Activated effector memory CD4-positive, alpha-beta T cell treated with anti-CD3 and anti-CD28 coated beads, Interleukin-2, amount 50 U/mL, for 16 hours (primary cell): ENCODE data around the gene MRPL18.
"Not testable (repeated sequence)": the region's sequence is repeated elsewhere in the genome, so short reads cannot be mapped to it uniquely, and the experiment has no call there.

Experiments used
- DNase-seq: peaks from one replicate; pipeline ENCODE4 v3.0.0-alpha.2; 2020

The MRPL18 gene

DNA sequence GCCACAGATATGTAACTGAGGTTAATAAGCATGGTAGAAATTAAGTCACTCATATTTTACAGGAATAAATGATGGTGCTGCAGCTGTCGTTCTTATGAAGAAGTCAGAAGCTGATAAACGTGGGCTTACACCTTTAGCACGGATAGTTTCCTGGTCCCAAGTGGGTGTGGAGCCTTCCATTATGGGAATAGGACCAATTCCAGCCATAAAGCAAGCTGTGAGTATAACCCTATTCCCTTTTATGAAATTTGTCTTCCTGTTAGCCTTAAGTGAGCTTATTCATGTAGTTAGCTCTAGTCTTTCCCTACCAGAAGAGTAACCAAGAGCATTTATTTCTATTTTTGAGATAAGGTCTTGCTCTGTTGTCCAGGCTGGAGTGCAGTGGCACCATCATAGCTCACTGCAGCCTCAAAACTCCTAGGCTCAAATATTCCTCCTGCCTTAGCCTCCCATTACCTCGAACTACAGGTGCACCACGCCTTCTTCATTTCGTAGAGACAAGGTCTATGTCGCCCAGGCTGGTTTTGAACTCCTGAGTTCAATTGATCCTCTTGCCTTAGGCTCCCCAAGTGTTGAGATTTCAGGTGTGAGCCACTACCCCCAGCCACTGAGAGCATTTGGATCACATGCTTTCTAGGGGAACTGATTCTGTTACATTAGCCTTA lies 12.9 kb upstream of the MRPL18 start:
- DNase-seq: no peak

- DNase-seq: no peak
These were observed 12.1 kb upstream of the MRPL18 start for GRCh38 chr6:159778131-159778530.

- DNase-seq: no peak
These were observed 11.6 kb upstream of the MRPL18 start for GRCh38 chr6:159778542-159779103.

DNA sequence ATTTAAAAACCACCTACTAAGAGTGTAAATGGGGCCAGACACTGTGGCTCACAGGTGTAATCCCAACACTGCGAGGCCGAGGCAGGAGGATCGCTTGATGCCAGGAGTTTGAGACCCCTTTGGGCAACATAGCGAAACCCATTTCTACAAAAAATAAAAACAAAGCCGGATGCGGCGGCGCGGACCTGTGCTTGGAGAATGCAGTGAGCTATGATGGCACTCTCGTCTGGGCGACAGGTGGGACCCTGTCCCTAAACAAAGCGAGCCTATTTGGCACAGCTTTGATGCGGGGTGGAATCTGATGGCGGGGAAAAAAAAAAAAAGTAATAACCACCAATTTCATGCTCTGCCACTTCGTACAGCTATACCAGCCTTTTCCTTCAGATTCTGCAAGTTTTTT lies 2.0 kb upstream of the MRPL18 start:
- DNase-seq: peak; percentile 74

GRCh38 chr6:159788753-159789376 lies 1.4 kb upstream of the MRPL18 start:
- peak; percentile 76 for DNase-seq

DNA sequence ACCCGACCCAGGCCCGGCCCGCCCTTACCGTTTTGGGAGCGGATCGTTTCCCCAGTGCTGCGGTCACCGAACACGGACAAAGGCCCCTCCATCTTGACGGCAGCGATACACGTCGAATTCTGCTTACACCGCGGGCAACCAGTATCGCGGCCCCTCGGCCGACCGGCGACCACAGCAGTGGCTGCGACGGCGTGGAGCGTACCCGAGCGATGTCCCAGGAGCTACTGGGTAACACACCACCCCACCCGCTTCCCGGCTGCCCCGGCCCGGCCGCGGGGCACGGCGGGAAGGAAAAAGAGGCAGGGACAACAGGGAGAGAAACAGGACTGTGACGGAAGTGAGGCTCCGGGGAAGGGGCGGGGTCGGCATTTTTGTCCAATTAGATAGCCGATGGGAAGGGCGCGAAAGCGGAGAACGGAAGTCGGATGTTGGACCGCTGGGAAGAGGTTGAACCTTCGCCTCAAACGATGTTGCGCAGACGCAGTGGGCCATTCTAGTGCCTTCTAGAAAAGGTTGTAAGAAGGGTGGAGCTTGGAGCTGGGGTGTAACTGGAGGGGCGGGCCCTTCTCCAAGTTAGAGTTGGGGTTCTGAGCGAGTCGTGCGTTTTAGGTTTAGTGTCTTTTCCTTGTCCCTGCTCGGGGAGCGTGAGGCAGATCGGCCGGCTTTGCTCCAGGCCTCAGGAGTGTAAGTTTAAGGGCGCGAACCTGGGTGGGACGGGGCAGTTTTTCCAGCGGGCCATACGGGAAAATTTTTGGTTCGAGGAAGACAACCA lies 704 bp upstream of the MRPL18 start, which contains the start of gene TCP1:
Gene TCP1 (minus strand): TSS at position 226 of the 772 bp plus-strand sequence. CDS start 134 bp downstream, at position 92.
- peak; percentile 100 for DNase-seq

DNA sequence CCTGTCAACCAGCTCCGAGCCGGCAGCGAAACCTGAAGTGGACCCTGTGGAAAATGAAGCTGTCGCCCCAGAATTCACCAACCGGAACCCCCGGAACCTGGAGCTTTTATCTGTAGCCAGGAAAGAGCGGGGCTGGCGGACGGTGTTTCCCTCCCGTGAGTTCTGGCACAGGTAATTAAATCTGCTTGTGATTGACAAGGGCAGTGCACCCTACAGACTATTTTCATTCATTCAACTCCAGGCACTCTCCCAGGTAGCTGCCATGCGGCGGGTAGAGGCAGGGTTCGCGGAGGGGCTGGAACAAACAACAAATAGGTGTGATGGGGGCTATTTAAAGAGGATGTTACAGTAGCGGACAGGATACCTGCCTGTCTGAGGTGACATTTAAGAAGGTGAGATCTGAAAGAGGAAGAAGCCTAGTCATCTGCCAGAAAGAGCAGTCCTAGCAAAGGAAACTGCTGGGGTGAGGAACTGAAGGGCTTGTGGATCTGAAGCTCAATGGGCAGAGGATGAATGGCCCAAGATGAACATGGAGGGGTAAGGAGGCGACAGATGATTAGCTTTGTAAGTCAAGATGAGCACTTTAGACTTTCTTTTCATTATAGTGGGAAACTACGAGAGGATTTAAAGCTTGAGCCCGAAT lies 810 bp downstream of the MRPL18 start:
- peak; percentile 77 for DNase-seq

GRCh38 chr6:159794976-159795375 lies 4.7 kb downstream of the MRPL18 start:
- not testable (repeated sequence) for DNase-seq

GRCh38 chr6:159797554-159797953 lies 7.3 kb downstream of the MRPL18 start:
- DNase-seq: no peak

DNA sequence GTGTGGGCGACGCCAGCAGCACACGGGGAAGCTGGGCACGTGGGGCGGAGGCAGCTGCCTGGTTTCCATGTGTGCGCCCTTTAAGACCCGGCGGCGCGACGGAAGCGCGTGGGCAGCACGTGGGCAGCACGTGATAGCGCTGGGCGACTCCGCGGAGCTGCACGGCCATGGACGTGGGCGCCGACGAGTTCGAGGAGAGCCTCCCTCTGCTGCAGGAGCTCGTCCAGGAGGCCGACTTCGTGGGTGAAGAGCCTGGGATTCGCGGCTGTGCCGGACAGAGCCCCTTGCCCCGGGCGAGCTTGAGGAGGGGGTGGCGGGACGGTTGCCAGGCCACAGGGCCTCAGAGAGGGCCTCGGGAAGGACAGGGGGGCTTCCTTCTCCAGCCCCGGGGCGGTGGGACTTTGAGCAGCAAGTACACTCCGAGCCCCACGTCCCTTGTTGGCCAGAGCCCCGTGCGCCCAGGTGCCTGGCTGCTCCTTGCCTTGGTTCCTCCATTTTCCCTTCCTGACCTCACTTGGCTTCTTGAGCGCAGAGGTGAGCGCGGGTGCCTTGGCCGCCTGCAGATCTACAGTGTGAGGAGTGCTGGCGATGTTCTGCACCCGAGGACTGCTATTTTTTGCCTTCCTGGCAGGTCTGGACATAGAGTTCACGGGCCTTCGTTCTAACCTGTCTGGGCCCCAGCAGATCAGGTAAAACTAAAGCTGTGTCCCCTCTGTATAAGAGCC lies 10.0 kb downstream of the MRPL18 start, which contains the start of gene PNLDC1:
Gene PNLDC1 (plus strand): TSS at position 136 of the 725 bp plus-strand sequence. CDS start 32 bp downstream, at position 168.
- DNase-seq: no peak

GRCh38 chr6:159801935-159802334 lies 11.7 kb downstream of the MRPL18 start:
- no peak for DNase-seq

DNA sequence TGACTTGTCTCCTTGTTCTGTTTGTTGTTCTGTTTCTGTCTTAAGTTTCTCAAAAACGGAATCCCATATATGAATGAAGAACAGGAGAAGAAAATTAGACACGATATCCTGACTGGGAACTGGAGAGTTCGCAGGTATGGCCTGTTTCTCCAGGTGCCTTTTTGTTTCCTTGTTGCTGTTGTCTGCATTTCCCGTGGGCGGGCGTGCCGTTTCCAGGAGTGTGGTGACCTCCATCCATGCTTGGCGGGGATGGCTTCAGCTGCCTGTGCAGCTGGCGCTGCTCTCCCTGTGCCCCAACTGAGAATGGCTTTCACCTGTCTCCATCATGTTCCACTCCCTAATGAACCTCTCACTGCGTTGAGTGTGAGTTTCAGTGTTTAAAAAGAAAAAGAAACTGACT lies 14.2 kb downstream of the MRPL18 start:
- no peak for DNase-seq

DNA sequence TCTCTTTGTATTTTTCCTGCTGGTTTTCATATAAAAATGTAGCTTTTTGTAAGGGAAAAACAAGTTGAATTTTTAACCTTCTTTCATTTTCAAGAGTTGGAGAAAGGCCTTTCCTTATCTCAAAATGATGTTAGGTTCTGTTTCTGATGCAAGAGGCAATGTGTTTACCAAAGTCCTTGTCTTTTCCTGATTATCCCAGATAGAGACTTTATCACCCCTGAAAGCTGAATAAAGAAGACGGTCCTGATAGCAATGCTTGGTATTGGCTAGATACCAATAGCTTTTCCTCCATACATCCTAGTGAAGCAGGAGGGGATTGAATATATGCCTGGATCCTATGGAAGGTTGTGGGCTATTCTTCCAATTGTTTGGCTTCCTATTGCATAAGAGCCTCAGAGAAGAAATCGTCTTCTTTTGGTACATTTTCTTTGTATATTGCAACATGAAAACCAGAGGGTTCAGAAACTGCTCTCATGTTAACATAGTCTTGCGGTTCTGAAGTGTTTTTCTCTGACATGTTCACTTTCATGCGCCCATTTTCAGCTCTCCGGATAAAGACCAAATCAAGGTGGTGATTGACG lies 15.3 kb downstream of the MRPL18 start:
- no peak for DNase-seq

DNA sequence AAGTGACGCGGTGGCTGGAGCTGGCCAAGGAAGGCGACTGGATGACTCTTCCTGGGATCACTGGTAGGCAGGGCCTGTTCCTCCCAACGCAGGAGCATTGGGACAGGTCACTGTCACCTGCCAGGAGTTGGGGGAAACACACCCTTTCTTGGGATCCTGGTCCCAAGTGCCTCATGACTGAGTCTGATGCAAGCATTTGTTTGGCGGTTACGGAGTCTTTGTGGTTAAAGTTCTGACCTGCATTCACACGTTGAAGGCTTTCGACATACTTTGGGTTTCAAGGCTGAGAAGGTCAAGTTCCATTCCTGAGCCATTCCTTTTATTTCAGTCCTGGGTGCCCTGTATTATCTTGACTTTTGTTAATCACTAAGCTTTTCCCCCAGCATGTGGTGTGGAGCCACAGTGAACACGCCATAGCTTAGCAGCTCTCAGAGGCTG lies 15.8 kb downstream of the MRPL18 start:
- DNase-seq: no peak

- DNase-seq: no peak
These were observed 17.0 kb downstream of the MRPL18 start for GRCh38 chr6:159807150-159807858.

DNA sequence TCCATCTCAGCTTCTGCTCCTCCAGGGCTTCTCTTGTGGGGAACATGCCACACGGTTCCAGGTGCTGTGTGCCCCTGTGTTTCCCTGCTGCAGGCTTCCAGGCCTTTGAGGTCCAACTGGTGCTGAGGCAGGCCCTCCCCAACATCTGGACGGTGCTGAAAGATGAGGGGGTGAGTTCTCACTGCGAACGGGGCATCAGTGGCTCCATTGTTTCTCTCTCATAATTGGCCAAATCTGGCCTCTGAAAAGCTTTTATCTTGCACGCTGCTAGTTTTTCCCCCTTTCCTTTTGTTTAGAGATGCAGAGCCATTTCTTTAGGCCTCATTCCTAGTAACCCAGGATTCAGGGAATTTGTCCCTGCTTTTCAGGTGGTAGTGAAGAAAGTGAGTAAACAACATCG lies 18.4 kb downstream of the MRPL18 start:
- no peak for DNase-seq

DNA sequence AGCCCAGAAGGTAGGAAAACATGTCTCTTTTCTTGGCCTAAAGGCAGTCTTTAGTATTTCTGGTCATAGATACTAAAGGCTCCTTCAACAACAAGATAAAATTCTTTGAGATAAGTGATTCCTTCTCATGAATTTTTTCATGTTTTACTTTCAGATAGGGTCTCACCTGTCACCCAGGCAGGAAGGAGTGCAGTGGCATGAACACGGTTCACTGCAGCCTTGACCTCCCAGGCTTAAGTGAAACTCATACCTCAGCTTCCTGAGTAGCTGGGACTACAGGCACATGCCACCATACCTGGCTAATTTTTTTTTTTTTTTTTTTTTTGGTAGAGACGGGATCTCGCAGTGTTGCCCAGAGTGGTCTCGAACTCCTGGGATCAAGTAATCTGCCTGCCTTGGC lies 18.9 kb downstream of the MRPL18 start:
- no peak for DNase-seq

- no peak for DNase-seq
These were observed 23.5 kb downstream of the MRPL18 start for GRCh38 chr6:159813781-159814180.

DNA sequence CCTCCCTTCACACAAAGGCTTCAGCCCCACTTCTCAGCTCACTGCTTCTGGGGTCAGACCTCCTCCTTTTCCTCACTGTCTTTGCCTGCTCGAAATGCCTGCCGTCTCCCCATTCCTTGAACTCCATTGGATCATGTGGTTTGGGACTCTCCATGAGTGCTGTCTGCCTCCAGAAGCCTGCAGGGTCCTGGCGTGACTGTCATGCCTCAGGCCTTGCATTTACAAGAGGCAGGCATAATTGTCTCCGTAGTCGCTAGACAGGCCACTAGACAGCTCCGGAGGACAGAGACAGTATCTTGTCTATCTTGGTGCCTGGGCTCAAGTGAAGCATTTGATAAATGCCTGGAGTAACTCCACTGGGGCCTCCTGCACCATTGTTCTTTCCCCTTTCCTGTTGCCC lies 25.1 kb downstream of the MRPL18 start:
- no peak for DNase-seq

GRCh38 chr6:159816775-159817174 lies 26.5 kb downstream of the MRPL18 start:
- DNase-seq: not testable (repeated sequence)
